AG09309 (cell line): ENCODE results near the gene NEU1.
"Not testable (repeated sequence)": the region's sequence is repeated elsewhere in the genome, so short reads cannot be mapped to it uniquely, and the experiment has no call there.

Experiments
- DNase-seq: peaks from one replicate; pipeline ENCODE4 v3.0.0-alpha.2; 2010; ENCODE audit warnings: low read depth
- H3K4me3 ChIP-seq: 2 replicates; pipeline ENCODE4 v1.5.1; 2011; ENCODE audit warnings: mild to moderate bottlenecking, low read depth, low read length, moderate library complexity; ENCODE audit not compliant: control insufficient read depth
- TF ChIP-seq, protein P1 (sequence below): IDR thresholded peaks from 2 replicates; pipeline ENCODE4 v1.5.1; 2011; ENCODE audit warnings: mild to moderate bottlenecking, low read depth, low read length, inconsistent platforms; ENCODE audit not compliant: insufficient read depth, control insufficient read depth; ENCODE audit errors: missing control alignments

NEU1 gene

GRCh38 chr6:31871046-31871659 lies 8.5 kb upstream of the NEU1 start:
- DNase-seq, result no peak
- H3K4me3 ChIP-seq, result no peak overlapping the region
- TF ChIP-seq, protein P1, sequence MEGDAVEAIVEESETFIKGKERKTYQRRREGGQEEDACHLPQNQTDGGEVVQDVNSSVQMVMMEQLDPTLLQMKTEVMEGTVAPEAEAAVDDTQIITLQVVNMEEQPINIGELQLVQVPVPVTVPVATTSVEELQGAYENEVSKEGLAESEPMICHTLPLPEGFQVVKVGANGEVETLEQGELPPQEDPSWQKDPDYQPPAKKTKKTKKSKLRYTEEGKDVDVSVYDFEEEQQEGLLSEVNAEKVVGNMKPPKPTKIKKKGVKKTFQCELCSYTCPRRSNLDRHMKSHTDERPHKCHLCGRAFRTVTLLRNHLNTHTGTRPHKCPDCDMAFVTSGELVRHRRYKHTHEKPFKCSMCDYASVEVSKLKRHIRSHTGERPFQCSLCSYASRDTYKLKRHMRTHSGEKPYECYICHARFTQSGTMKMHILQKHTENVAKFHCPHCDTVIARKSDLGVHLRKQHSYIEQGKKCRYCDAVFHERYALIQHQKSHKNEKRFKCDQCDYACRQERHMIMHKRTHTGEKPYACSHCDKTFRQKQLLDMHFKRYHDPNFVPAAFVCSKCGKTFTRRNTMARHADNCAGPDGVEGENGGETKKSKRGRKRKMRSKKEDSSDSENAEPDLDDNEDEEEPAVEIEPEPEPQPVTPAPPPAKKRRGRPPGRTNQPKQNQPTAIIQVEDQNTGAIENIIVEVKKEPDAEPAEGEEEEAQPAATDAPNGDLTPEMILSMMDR, result no peak

DNA sequence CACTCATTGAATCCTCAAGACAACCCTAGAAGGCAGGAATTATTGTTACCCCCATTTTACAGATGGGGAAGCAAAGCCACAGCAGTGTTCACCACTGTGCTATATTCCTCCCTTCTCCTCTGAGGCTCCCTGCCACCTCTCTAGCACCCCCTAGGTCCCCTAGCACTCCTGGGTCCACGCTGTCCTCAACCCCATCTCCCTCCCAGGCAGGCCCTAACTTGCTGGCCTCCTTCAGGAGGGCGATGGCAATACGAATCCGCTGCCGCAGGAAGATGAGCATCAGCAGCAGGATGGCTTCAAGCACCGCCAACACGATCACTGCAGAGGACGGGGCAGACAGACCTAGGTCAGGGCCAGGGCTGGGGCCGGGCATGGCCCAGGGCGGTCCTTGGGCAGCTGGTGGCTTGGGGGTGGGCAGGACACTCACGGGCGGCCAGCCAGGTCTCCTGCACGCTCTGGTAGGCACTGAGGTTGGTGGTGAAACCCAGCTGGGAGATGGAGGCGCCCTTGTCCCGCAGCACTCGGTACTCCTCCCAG lies 7.8 kb upstream of the NEU1 start:
- no peak for DNase-seq
- TF ChIP-seq, protein P1, result no peak
- H3K4me3 ChIP-seq, result no peak overlapping the region

DNA sequence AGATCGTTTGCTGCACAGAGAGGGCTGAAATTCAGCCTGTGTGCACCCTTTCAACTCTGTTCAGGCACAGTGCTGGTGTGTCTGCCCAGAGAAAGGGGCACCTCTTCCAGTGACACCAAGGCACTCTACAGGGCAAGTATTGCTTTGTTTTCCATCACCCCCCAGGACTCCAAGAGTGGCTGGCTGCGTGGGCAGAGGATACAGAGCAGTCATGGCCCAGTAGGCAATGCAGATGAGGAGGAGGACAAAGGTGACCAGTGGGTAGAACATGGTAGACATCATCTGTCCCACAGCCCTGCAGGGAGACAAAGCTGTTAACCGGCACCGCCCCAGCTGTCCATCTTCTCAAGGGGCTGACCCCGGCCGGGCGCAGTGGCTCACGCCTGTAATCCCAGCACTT lies 6.7 kb upstream of the NEU1 start:
- no peak for DNase-seq
- TF ChIP-seq, protein P1, result no peak
- no peak overlapping the region for H3K4me3 ChIP-seq

DNA sequence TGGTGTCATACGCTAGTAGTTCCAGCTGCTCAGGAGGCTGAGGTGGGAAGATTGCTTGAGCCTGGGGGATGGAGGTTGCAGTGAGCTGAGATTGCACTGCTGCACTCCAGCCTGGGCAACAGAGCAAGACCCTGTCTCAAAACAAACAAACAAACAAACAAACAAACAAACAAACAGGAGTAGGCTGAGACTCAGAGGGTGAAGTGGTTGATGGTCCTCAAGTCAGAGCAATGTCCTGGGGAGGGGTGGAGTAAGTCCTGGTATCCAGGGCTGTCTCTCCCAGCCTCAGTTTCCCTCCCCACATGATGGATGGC lies 6.0 kb upstream of the NEU1 start:
- DNase-seq, H3K4me3 ChIP-seq: not testable (repeated sequence)

DNA sequence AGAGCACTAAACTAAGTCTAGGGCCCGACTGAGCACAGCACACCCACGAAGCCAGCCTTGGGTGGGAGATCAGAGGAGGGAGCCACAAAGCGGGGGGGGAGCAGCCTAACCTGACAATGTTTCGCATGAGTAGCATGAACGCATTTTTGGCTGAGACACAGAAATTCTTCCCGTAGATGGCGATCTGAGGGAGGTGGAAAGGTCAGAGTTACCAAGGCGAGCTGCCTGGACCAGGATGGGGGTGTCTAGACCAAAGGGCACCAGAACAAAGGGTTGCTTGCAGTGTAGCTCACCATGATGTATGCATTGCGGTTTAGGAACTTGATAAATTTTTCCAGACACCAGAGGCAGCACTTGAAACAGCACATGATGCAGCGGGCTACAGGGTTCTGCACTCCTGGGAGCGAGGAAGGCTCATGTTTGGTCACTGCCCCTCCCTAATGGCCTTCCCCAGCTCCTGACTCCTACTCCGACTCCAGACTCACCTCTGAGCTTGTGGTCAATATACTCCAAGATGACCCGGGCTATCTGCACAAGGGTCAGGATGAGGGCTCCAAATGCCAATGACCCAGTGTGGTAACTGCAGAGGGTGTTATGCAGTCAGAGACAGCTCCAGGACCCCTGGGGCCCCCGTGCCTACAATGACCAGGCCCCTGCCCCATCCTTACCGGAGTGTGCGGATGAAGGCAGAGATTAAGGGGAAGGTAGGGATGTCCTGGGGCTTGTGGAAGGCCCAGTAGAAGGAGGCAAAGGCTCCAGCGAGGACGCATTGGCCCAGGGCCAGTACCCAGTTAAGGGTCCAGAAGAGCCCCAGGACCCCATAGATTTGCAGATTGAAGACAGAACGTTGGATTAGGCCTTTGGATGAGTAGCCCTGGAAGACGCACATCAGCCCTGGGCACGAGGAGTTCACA lies 2.8 kb upstream of the NEU1 start:
- H3K4me3 ChIP-seq, result no peak overlapping the region
- no peak for DNase-seq
- TF ChIP-seq, protein P1, result no peak

DNA sequence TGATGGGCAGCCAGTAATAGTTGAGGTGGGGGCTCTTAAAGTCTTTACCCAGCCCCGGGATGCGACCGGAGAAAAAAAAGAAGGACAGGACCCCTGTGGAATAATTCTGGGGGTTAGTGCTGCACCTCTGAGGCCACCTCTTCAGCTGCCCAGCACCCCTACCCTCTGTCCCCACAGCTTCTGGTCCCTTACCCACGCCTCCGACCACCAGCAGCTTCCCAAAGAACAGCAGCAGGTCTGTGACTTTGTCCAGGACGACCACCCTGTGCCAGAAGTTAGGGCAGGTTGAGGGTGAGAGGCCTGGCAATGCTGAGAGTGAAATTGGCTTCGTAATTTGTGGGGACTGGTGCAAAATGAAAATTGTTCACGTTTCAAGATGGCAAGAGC lies 2.2 kb upstream of the NEU1 start:
- no peak overlapping the region for H3K4me3 ChIP-seq
- TF ChIP-seq, protein P1, result no peak
- DNase-seq, result no peak

DNA sequence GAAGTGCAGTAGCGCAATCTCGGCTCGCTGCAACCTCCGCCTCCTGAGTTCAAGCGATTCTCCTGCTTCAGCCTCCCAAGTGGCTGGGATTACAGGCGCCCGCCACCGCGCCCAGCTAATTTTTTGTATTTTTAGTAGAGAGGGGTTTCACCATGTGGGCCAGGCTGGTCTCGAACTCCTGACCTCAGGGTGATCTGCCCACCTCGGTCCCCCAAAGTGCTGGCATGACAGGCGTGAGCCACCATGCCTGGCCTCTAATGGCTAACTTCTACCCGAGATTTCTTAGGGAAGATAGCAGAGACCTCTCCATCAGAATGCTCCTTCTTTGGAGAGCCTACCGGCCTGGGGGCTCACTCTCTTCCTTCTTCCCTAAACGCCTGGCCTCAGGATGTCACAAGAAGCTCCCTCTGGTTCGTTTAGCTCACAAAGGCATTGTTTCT lies 1.5 kb upstream of the NEU1 start:
- not testable (repeated sequence) for DNase-seq
- peak overlapping the region; percentile 68 for H3K4me3 ChIP-seq
